Measurements from ENCODE around the gene B2M. TPM values are rescaled to one million over a fixed set of nuclear protein-coding genes. Genes with fewer than 3 reads are reported as not detected.
A peak's percentile ranks its signal among the peaks of the same experiment; 100 is the strongest.

B2M gene
- total and polyA plus RNA-seq, 2 of the 13 experiments (the other 11 are each of a cell fraction or from before 2014, with no cell fraction given), result 784 to 857 TPM

DNA sequence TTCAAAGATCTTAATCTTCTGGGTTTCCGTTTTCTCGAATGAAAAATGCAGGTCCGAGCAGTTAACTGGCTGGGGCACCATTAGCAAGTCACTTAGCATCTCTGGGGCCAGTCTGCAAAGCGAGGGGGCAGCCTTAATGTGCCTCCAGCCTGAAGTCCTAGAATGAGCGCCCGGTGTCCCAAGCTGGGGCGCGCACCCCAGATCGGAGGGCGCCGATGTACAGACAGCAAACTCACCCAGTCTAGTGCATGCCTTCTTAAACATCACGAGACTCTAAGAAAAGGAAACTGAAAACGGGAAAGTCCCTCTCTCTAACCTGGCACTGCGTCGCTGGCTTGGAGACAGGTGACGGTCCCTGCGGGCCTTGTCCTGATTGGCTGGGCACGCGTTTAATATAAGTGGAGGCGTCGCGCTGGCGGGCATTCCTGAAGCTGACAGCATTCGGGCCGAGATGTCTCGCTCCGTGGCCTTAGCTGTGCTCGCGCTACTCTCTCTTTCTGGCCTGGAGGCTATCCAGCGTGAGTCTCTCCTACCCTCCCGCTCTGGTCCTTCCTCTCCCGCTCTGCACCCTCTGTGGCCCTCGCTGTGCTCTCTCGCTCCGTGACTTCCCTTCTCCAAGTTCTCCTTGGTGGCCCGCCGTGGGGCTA is at the start of gene B2M, which contains the start of gene PATL2 (continued):
- TF ChIP-seq PCBP2 (optimal IDR thresholded peaks at IDR 0.05; ENCODE audit: low read depth, low read length, poor library complexity, severe bottlenecking) (no peak), MLLT10 (CRISPR knock-in tag; IDR thresholded peaks at IDR 0.05) (no peak), KDM4B (CRISPR knock-in tag; IDR thresholded peaks at IDR 0.05) (0 out of 2 replicates have a peak, but pooled peaks have one; percentile 70), ZNF562 (CRISPR knock-in tag; IDR thresholded peaks at IDR 0.05; ENCODE audit: borderline replicate concordance) (no peak), NONO (IDR thresholded peaks at IDR 0.05) (no peak), NONO (CRISPR knock-in tag; conservative IDR thresholded peaks at IDR 0.05) (peak; percentile 51; the same call in 1 of the 2 replicates), STAT5B (CRISPR knock-in tag; IDR thresholded peaks at IDR 0.05) (no peak), ZNF451 (CRISPR knock-in tag; IDR thresholded peaks at IDR 0.05) (no peak), SIN3A (IDR thresholded peaks at IDR 0.05; ENCODE audit: borderline replicate concordance, low read depth, low read length) (peak; percentile 91; the same call in 1 of the 2 replicates), GATA4 (IDR thresholded peaks at IDR 0.05; ENCODE audit: borderline replicate concordance, low read depth) (peak; percentile 76; the same call in 1 of the 2 replicates), RFXAP (CRISPR knock-in tag; IDR thresholded peaks at IDR 0.05; ENCODE audit: borderline replicate concordance) (peak; percentile 100), MED1 (CRISPR knock-in tag; IDR thresholded peaks at IDR 0.05) (peak; percentile 59; the same call in 1 of the 2 replicates), MBD4 (IDR thresholded peaks at IDR 0.05; ENCODE audit: borderline replicate concordance, low read length) (no peak), RFXANK (CRISPR knock-in tag; IDR thresholded peaks at IDR 0.05) (peak; percentile 100), ZNF546 (CRISPR knock-in tag; conservative IDR thresholded peaks at IDR 0.05) (0 out of 2 replicates have a peak, but pooled peaks have one; percentile 42), MXI1 (IDR thresholded peaks at IDR 0.05; ENCODE audit: borderline replicate concordance, low read depth, low read length) (0 out of 3 replicates have a peak, but pooled peaks have one; percentile 65), STAG1 (CRISPR knock-in tag; IDR thresholded peaks at IDR 0.05) (peak; percentile 27; the same call in 1 of the 2 replicates), HNRNPLL (IDR thresholded peaks at IDR 0.05; ENCODE audit: low read depth, low read length, poor library complexity, severe bottlenecking) (no peak), ZNF468 (CRISPR knock-in tag; IDR thresholded peaks at IDR 0.05) (no peak), ZNF674 (CRISPR knock-in tag; IDR thresholded peaks at IDR 0.05; ENCODE audit: low read depth) (0 out of 2 replicates have a peak, but pooled peaks have one; percentile 35)
- TF ChIP-seq, protein P1, sequence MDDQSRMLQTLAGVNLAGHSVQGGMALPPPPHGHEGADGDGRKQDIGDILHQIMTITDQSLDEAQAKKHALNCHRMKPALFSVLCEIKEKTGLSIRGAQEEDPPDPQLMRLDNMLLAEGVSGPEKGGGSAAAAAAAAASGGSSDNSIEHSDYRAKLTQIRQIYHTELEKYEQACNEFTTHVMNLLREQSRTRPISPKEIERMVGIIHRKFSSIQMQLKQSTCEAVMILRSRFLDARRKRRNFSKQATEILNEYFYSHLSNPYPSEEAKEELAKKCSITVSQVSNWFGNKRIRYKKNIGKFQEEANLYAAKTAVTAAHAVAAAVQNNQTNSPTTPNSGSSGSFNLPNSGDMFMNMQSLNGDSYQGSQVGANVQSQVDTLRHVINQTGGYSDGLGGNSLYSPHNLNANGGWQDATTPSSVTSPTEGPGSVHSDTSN (CRISPR knock-in tag; IDR thresholded peaks at IDR 0.05; ENCODE audit: borderline replicate concordance), result no peak
- TF ChIP-seq, protein P2, sequence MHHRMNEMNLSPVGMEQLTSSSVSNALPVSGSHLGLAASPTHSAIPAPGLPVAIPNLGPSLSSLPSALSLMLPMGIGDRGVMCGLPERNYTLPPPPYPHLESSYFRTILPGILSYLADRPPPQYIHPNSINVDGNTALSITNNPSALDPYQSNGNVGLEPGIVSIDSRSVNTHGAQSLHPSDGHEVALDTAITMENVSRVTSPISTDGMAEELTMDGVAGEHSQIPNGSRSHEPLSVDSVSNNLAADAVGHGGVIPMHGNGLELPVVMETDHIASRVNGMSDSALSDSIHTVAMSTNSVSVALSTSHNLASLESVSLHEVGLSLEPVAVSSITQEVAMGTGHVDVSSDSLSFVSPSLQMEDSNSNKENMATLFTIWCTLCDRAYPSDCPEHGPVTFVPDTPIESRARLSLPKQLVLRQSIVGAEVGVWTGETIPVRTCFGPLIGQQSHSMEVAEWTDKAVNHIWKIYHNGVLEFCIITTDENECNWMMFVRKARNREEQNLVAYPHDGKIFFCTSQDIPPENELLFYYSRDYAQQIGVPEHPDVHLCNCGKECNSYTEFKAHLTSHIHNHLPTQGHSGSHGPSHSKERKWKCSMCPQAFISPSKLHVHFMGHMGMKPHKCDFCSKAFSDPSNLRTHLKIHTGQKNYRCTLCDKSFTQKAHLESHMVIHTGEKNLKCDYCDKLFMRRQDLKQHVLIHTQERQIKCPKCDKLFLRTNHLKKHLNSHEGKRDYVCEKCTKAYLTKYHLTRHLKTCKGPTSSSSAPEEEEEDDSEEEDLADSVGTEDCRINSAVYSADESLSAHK (CRISPR knock-in tag; IDR thresholded peaks at IDR 0.05; ENCODE audit: borderline replicate concordance), result 0 out of 2 replicates have a peak, but pooled peaks have one; percentile 46
- TF ChIP-seq, protein P3, sequence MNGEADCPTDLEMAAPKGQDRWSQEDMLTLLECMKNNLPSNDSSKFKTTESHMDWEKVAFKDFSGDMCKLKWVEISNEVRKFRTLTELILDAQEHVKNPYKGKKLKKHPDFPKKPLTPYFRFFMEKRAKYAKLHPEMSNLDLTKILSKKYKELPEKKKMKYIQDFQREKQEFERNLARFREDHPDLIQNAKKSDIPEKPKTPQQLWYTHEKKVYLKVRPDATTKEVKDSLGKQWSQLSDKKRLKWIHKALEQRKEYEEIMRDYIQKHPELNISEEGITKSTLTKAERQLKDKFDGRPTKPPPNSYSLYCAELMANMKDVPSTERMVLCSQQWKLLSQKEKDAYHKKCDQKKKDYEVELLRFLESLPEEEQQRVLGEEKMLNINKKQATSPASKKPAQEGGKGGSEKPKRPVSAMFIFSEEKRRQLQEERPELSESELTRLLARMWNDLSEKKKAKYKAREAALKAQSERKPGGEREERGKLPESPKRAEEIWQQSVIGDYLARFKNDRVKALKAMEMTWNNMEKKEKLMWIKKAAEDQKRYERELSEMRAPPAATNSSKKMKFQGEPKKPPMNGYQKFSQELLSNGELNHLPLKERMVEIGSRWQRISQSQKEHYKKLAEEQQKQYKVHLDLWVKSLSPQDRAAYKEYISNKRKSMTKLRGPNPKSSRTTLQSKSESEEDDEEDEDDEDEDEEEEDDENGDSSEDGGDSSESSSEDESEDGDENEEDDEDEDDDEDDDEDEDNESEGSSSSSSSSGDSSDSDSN (CRISPR knock-in tag; IDR thresholded peaks at IDR 0.05), result peak; percentile 73
